Measurements from ENCODE around the gene BLMH. TPM values are rescaled to one million over a fixed set of nuclear protein-coding genes. Genes with fewer than 3 reads are reported as not detected.

Gene BLMH
- polyA plus RNA-seq, 1 of the 3 experiments (the other 2 are of a cell fraction) = 19.4 TPM

GRCh38 chr17:30302241-30302640, 10.5 kb upstream of the BLMH start:
- H3K4me3 ChIP-seq (ENCODE audit: low read depth in 2 of 2, low read length in 1 of 2) = no peak overlapping the region
- H3K27ac ChIP-seq (ENCODE audit: low read depth in 2 of 2, low read length in 1 of 2) = no peak overlapping the region
- no peak for DNase-seq
- H3K4me2 ChIP-seq = no peak overlapping the region
- H3K79me2 ChIP-seq (ENCODE audit: insufficient read depth) = no peaks in the 10 kb centered on the region
- no peaks in the 10 kb centered on the region for H3K4me1 ChIP-seq (ENCODE audit: control insufficient read depth in 1 of 2, insufficient read depth in 2 of 2, low read depth in 1 of 2, low read length in 1 of 2)
- H3K9me2 ChIP-seq = no peaks in the 10 kb centered on the region
- no peak overlapping the region for H2AFZ ChIP-seq (ENCODE audit: low read depth)
- no peaks in the 10 kb centered on the region for H3F3A ChIP-seq (replicated peaks; ENCODE audit: insufficient read depth)
- 88% methylated on average over 3 of the region's 3 CpGs for WGBS (ENCODE audit: low lambda C conversion rate)
- H3K9me3 ChIP-seq = no peaks in the 10 kb centered on the region
- ChIA-PET POLR2A (no interaction called here), CTCF (no interaction called here)
- no peaks in the 10 kb centered on the region for H4K20me1 ChIP-seq (ENCODE audit: insufficient read depth)
- H3K9ac ChIP-seq = no peak overlapping the region
- no peaks in the 10 kb centered on the region for H3K27me3 ChIP-seq (ENCODE audit: insufficient read depth)
- TF ChIP-seq JUND (IDR thresholded peaks at IDR 0.05) = no peak
- no peak for TF ChIP-seq RXRA (IDR thresholded peaks at IDR 0.05; ENCODE audit: borderline replicate concordance, low read depth)
- TF ChIP-seq ELF1 (IDR thresholded peaks at IDR 0.05) = no peak
- TF ChIP-seq RCOR1 (IDR thresholded peaks at IDR 0.05; ENCODE audit: low read length) = no peak
- no peak for TF ChIP-seq GABPA (IDR thresholded peaks at IDR 0.05; ENCODE audit: low read depth)
- TF ChIP-seq POLR2AphosphoS5 (IDR thresholded peaks at IDR 0.05; ENCODE audit: low read depth, low read length) = no peak
- no peak for TF ChIP-seq SIN3A (IDR thresholded peaks at IDR 0.05; ENCODE audit: borderline replicate concordance, low read depth, low read length)
- no peak for TF ChIP-seq TEAD4 (IDR thresholded peaks at IDR 0.05; ENCODE audit: borderline replicate concordance, insufficient read depth)
- TF ChIP-seq USF1 (IDR thresholded peaks at IDR 0.05; ENCODE audit: borderline replicate concordance, low read depth) = no peak
- TF ChIP-seq GATA2 (CRISPR knock-in tag; IDR thresholded peaks at IDR 0.05) = no peak
- TF ChIP-seq CTCF (IDR thresholded peaks at IDR 0.05) = no peak
- no peaks in the 10 kb centered on the region for H3K36me3 ChIP-seq (replicated peaks in 1 of 2; ENCODE audit: control insufficient read depth in 1 of 2, insufficient read depth in 2 of 2, low read length in 1 of 2)

GRCh38 chr17:30300818-30301217, 9.1 kb upstream of the BLMH start:
- no peaks in the 10 kb centered on the region for H3K9me2 ChIP-seq
- no peak overlapping the region for H3K27ac ChIP-seq (ENCODE audit: low read depth in 2 of 2, low read length in 1 of 2)
- DNase-seq = no peak
- TF ChIP-seq MXI1 (IDR thresholded peaks at IDR 0.05; ENCODE audit: low read depth, low read length) = no peak
- TF ChIP-seq FOXJ3 (CRISPR knock-in tag; IDR thresholded peaks at IDR 0.05) = no peak
- TF ChIP-seq EZH2phosphoT487 (IDR thresholded peaks at IDR 0.05; ENCODE audit: borderline replicate concordance, low read depth) = no peak
- TF ChIP-seq MEF2A (IDR thresholded peaks at IDR 0.05; ENCODE audit: borderline replicate concordance, low read depth) = no peak
- no peak for TF ChIP-seq USF2 (IDR thresholded peaks at IDR 0.05; ENCODE audit: borderline replicate concordance, low read depth, low read length)
- TF ChIP-seq NRF1 (IDR thresholded peaks at IDR 0.05; ENCODE audit: low read depth, low read length) = no peak
- TF ChIP-seq ELF1 (IDR thresholded peaks at IDR 0.05) = no peak
- TF ChIP-seq POLR2AphosphoS5 (IDR thresholded peaks at IDR 0.05; ENCODE audit: low read depth, low read length) = no peak
- no peak for TF ChIP-seq TCF12 (IDR thresholded peaks at IDR 0.05)
- no peaks in the 10 kb centered on the region for H3F3A ChIP-seq (replicated peaks; ENCODE audit: insufficient read depth)
- no peaks in the 10 kb centered on the region for H3K4me1 ChIP-seq (ENCODE audit: control insufficient read depth in 1 of 2, insufficient read depth in 2 of 2, low read depth in 1 of 2, low read length in 1 of 2)
- H3K4me2 ChIP-seq = no peak overlapping the region
- no peaks in the 10 kb centered on the region for H3K9me3 ChIP-seq
- no peak overlapping the region for H2AFZ ChIP-seq (ENCODE audit: low read depth)
- no peak overlapping the region for H3K9ac ChIP-seq
- no peaks in the 10 kb centered on the region for H3K36me3 ChIP-seq (replicated peaks in 1 of 2; ENCODE audit: control insufficient read depth in 1 of 2, insufficient read depth in 2 of 2, low read length in 1 of 2)
- no peaks in the 10 kb centered on the region for H4K20me1 ChIP-seq (ENCODE audit: insufficient read depth)
- ChIA-PET CTCF (interaction anchor here (1.2 kb wide), 1 partner anchor 35 kb away, joined by 3 read pairs; no protein-coding TSS in a partner anchor), POLR2A (no interaction called here)
- no peaks in the 10 kb centered on the region for H3K79me2 ChIP-seq (ENCODE audit: insufficient read depth)
- no peaks in the 10 kb centered on the region for H3K27me3 ChIP-seq (ENCODE audit: insufficient read depth)
- no peak overlapping the region for H3K4me3 ChIP-seq (ENCODE audit: low read depth in 2 of 2, low read length in 1 of 2)
